Osteoblast (primary cell): ENCODE data around the gene HEBP1. TPM values are rescaled to one million over a fixed set of nuclear protein-coding genes. Genes with fewer than 3 reads are reported as not detected.

Experiments used
- DNase-seq: peaks from one replicate; pipeline ENCODE4 v3.0.0; 2011; ENCODE audit warnings: low spot score, mixed read lengths; ENCODE audit not compliant: insufficient read length; ENCODE audit errors: missing footprints
- H2AFZ ChIP-seq: 2 replicates; pipeline ENCODE4 v1.6.0; 2011; ENCODE audit warnings: mild to moderate bottlenecking, low read length
- H3K27ac ChIP-seq: 2 replicates; pipeline ENCODE4 v1.5.1; 2011; ENCODE audit warnings: mild to moderate bottlenecking, low read depth, low read length, moderate library complexity
- H3K27me3 ChIP-seq: 2 replicates; pipeline ENCODE4 v1.6.0; 2012; ENCODE audit warnings: mild to moderate bottlenecking, control low read depth, inconsistent platforms, low read length, moderate library complexity; ENCODE audit not compliant: insufficient read depth
- H3K36me3 ChIP-seq: 2 replicates; pipeline ENCODE4 v1.5.1; 2011; ENCODE audit warnings: mild to moderate bottlenecking, low read length, control low read depth, moderate library complexity; ENCODE audit not compliant: insufficient read depth
- H3K4me1 ChIP-seq: 2 replicates; pipeline ENCODE4 v1.5.1; 2011; ENCODE audit warnings: mild to moderate bottlenecking, low read length, control low read depth, moderate library complexity; ENCODE audit not compliant: insufficient read depth
- H3K4me2 ChIP-seq: 2 replicates; pipeline ENCODE4 v1.6.0; 2011; ENCODE audit warnings: mild to moderate bottlenecking, low read length; ENCODE audit not compliant: insufficient read depth
- H3K4me3 ChIP-seq: fragments of 200-600 bp; sonication (generic); 3 replicates; pipeline ENCODE4 v1.5.1; 2012; ENCODE audit warnings: mild to moderate bottlenecking, low read length, inconsistent platforms; ENCODE audit not compliant: insufficient read depth
- H3K79me2 ChIP-seq: 2 replicates; pipeline ENCODE4 v1.6.0; 2012; ENCODE audit warnings: mild to moderate bottlenecking, low read length, control low read depth, inconsistent platforms; ENCODE audit not compliant: insufficient read depth
- H3K9me3 ChIP-seq: 2 replicates; pipeline ENCODE4 v1.5.1; 2011; ENCODE audit warnings: low read depth, low read length, control low read depth
- H4K20me1 ChIP-seq: 2 replicates; pipeline ENCODE4 v1.6.0; 2012; ENCODE audit warnings: mild to moderate bottlenecking, low read length, control low read depth; ENCODE audit not compliant: insufficient read depth
- CTCF ChIP-seq: IDR thresholded peaks from 2 replicates; pipeline ENCODE4 v1.5.1; 2011; ENCODE audit warnings: mild to moderate bottlenecking, low read depth, low read length, moderate library complexity; ENCODE audit errors: extremely low read depth
- total RNA-seq: library from RNA; depleted of rRNA; stranded (reverse); fragments of >200 nt; gene quantifications from 2 replicates; pipeline ENCODE4 v1.2.3, GENCODE V29; 2012

The HEBP1 gene
- total RNA-seq, 1 donor: 16.6 TPM

- peak; percentile 65 for DNase-seq
- H3K27ac ChIP-seq: peak overlapping the region; percentile 14
- peaks cover 18% of the 10 kb centered on the region for H3K4me1 ChIP-seq
- H3K79me2 ChIP-seq: peaks cover 5% of the 10 kb centered on the region
- no peaks in the 10 kb centered on the region for H3K9me3 ChIP-seq
- no peaks in the 10 kb centered on the region for H3K27me3 ChIP-seq
- no peak for TF ChIP-seq CTCF
- H3K4me3 ChIP-seq: peak overlapping the region; percentile 90
- H3K4me2 ChIP-seq: peak overlapping the region; percentile 99
- H4K20me1 ChIP-seq: no peaks in the 10 kb centered on the region
- no peaks in the 10 kb centered on the region for H3K36me3 ChIP-seq
- peak overlapping the region; percentile 95 for H2AFZ ChIP-seq
Measured at GRCh38 chr12:13044906-13045299, 44.8 kb upstream of the HEBP1 start.

GRCh38 chr12:13044002-13044905 is 44.2 kb upstream of the HEBP1 start, which contains the start of gene FAM234B:
FAM234B (plus strand) TSS chr12:13044381; CDS start chr12:13044404, 23 bp downstream.
- Histone ChIP-seq H3K27me3 (no peaks in the 10 kb centered on the region), H3K4me2 (peak within 1 kb of the TSS; percentile 99), H2AFZ (peak within 1 kb of the TSS; percentile 95), H3K36me3 (no peaks in the 10 kb centered on the region), H3K4me1 (peaks cover 16% of the 10 kb centered on the region), H3K9me3 (no peaks in the 10 kb centered on the region), H3K79me2 (peaks cover 5% of the 10 kb centered on the region), H4K20me1 (no peaks in the 10 kb centered on the region), H3K27ac (peak within 1 kb of the TSS; percentile 14), H3K4me3 (peak within 1 kb of the TSS; percentile 90)
- DNase-seq: peak; percentile 95
- TF ChIP-seq CTCF: no peak

GRCh38 chr12:13042666-13043230 is 42.7 kb upstream of the HEBP1 start:
- DNase-seq: peak; percentile 58
- Histone ChIP-seq H4K20me1 (no peaks in the 10 kb centered on the region), H3K27me3 (no peaks in the 10 kb centered on the region), H3K4me1 (peaks cover 24% of the 10 kb centered on the region), H3K4me2 (no peak overlapping the region), H3K9me3 (no peaks in the 10 kb centered on the region), H2AFZ (no peak overlapping the region), H3K4me3 (no peak overlapping the region), H3K27ac (no peak overlapping the region), H3K36me3 (no peaks in the 10 kb centered on the region), H3K79me2 (peaks cover 5% of the 10 kb centered on the region)
- no peak for TF ChIP-seq CTCF

- H3K4me3 ChIP-seq: no peak overlapping the region
- TF ChIP-seq CTCF: no peak
- no peaks in the 10 kb centered on the region for H3K27me3 ChIP-seq
- H3K4me1 ChIP-seq: peaks cover 24% of the 10 kb centered on the region
- H3K4me2 ChIP-seq: no peak overlapping the region
- peaks cover 5% of the 10 kb centered on the region for H3K79me2 ChIP-seq
- H3K9me3 ChIP-seq: no peaks in the 10 kb centered on the region
- no peak overlapping the region for H2AFZ ChIP-seq
- no peaks in the 10 kb centered on the region for H4K20me1 ChIP-seq
- H3K27ac ChIP-seq: no peak overlapping the region
- no peak for DNase-seq
- no peaks in the 10 kb centered on the region for H3K36me3 ChIP-seq
Measured at GRCh38 chr12:13041224-13041623, 41.2 kb upstream of the HEBP1 start.
